Measurements from ENCODE around the gene AGO1. TPM values are rescaled to one million over a fixed set of nuclear protein-coding genes. Genes with fewer than 3 reads are reported as not detected.
"Not testable (repeated sequence)": the region's sequence is repeated elsewhere in the genome, so short reads cannot be mapped to it uniquely, and the experiment has no call there.

The AGO1 gene
- total RNA-seq, 1 donor from 2014 or later: 12.4 TPM

- DNase-seq (ENCODE audit: low read depth, low spot score): not testable (repeated sequence)
These were observed 13.6 kb upstream of the AGO1 start for GRCh38 chr1:35869245-35869950.

- no peak for DNase-seq (ENCODE audit: low read depth, low spot score)
These were observed 12.2 kb upstream of the AGO1 start for GRCh38 chr1:35870651-35871309.

- no peak for DNase-seq (ENCODE audit: low read depth, low spot score)
These were observed 9.7 kb upstream of the AGO1 start for GRCh38 chr1:35873243-35873750.

GRCh38 chr1:35874115-35874514 lies 8.9 kb upstream of the AGO1 start:
- not testable (repeated sequence) for DNase-seq (ENCODE audit: low read depth, low spot score)

GRCh38 chr1:35876988-35877387 lies 6.0 kb upstream of the AGO1 start:
- DNase-seq (ENCODE audit: low read depth, low spot score): no peak

- no peak for DNase-seq (ENCODE audit: low read depth, low spot score)
These were observed 1.1 kb upstream of the AGO1 start for GRCh38 chr1:35881850-35882273.

GRCh38 chr1:35882586-35882944 lies 444 bp upstream of the AGO1 start:
- no peak for DNase-seq (ENCODE audit: low read depth, low spot score)

GRCh38 chr1:35883635-35884101 lies 659 bp downstream of the AGO1 start:
- DNase-seq (ENCODE audit: low read depth, low spot score): no peak

- DNase-seq (ENCODE audit: low read depth, low spot score): no peak
These were observed 1.9 kb downstream of the AGO1 start for GRCh38 chr1:35884934-35885333.

- DNase-seq (ENCODE audit: low read depth, low spot score): no peak
These were observed 3.1 kb downstream of the AGO1 start for GRCh38 chr1:35885961-35886558.

- no peak for DNase-seq (ENCODE audit: low read depth, low spot score)
These were observed 3.8 kb downstream of the AGO1 start for GRCh38 chr1:35886577-35887431.

- DNase-seq (ENCODE audit: low read depth, low spot score): no peak
These were observed 4.5 kb downstream of the AGO1 start for GRCh38 chr1:35887508-35887907.

GRCh38 chr1:35888255-35888654 lies 5.2 kb downstream of the AGO1 start:
- no peak for DNase-seq (ENCODE audit: low read depth, low spot score)

GRCh38 chr1:35888981-35889380 lies 6.0 kb downstream of the AGO1 start:
- DNase-seq (ENCODE audit: low read depth, low spot score): not testable (repeated sequence)

GRCh38 chr1:35893051-35893879 lies 10.3 kb downstream of the AGO1 start:
- no peak for DNase-seq (ENCODE audit: low read depth, low spot score)

GRCh38 chr1:35894183-35894582 lies 11.2 kb downstream of the AGO1 start:
- no peak for DNase-seq (ENCODE audit: low read depth, low spot score)

GRCh38 chr1:35894656-35895055 lies 11.6 kb downstream of the AGO1 start:
- no peak for DNase-seq (ENCODE audit: low read depth, low spot score)

GRCh38 chr1:35899941-35900340 lies 16.9 kb downstream of the AGO1 start:
- DNase-seq (ENCODE audit: low read depth, low spot score): no peak

GRCh38 chr1:35901235-35901634 lies 18.2 kb downstream of the AGO1 start:
- DNase-seq (ENCODE audit: low read depth, low spot score): no peak

- DNase-seq (ENCODE audit: low read depth, low spot score): no peak
These were observed 19.7 kb downstream of the AGO1 start for GRCh38 chr1:35902671-35903070.

- DNase-seq (ENCODE audit: low read depth, low spot score): no peak
These were observed 31.7 kb downstream of the AGO1 start for GRCh38 chr1:35914717-35915116.

Data from pulmonary artery endothelial cell (primary cell).